ENCODE results near the gene VAMP2. TPM values are rescaled to one million over a fixed set of nuclear protein-coding genes. Genes with fewer than 3 reads are reported as not detected.

Gene VAMP2
- total RNA-seq, 2 donors from 2014 or later = 32.1 to 32.2 TPM

DNA sequence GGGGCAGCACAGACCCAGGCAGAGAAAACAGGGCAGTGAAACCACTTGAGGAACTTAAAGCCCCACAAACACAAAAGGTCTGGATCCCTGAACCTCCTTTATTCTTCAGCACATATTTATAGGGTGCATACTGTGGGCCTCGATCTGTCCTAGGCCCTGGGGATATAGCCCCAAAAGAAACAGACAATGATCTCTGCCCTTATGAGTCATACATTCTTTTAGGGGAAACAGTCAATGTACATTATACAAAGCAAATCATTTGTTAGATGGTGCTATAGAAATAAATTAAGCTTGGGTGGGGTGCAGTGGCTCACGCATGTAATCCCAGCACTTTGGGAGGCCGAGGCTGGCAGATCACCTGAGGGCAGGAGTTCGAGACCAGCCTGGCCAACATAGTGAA lies 28.8 kb downstream of the VAMP2 start:
- WGBS, 2 experiments (ENCODE audit: insufficient coverage in 1 of 2, insufficient read length in 1 of 2) = 82 to 93% methylated on average over 4 of the region's 4 CpGs
- H3K36me3 Mint-ChIP-seq (ENCODE audit: low read depth) = no peaks in the 10 kb centered on the region
- Histone ChIP-seq H3K9me3 (ENCODE audit: control insufficient read depth, low read length) (no peaks in the 10 kb centered on the region), H3K9ac (ENCODE audit: extremely low read depth, low read length, poor library complexity, severe bottlenecking) (no peak overlapping the region), H3K27ac (ENCODE audit: low read depth, low read length) (no peak overlapping the region), H3K27me3 (ENCODE audit: control insufficient read depth, insufficient read depth, low read length, poor library complexity, severe bottlenecking) (peaks cover 29% of the 10 kb centered on the region), H3K4me1 (ENCODE audit: control insufficient read depth, insufficient read depth, low read length) (no peaks in the 10 kb centered on the region), H3K4me3 (ENCODE audit: low read length) (no peak overlapping the region), H3K36me3 (ENCODE audit: control insufficient read depth, insufficient read depth, low read length) (no peaks in the 10 kb centered on the region)
- H3K9me3 Mint-ChIP-seq = no peaks in the 10 kb centered on the region
- no peak overlapping the region for H3K4me3 Mint-ChIP-seq
- H3K4me1 Mint-ChIP-seq = peaks cover 5% of the 10 kb centered on the region
- TF ChIP-seq, protein P1, sequence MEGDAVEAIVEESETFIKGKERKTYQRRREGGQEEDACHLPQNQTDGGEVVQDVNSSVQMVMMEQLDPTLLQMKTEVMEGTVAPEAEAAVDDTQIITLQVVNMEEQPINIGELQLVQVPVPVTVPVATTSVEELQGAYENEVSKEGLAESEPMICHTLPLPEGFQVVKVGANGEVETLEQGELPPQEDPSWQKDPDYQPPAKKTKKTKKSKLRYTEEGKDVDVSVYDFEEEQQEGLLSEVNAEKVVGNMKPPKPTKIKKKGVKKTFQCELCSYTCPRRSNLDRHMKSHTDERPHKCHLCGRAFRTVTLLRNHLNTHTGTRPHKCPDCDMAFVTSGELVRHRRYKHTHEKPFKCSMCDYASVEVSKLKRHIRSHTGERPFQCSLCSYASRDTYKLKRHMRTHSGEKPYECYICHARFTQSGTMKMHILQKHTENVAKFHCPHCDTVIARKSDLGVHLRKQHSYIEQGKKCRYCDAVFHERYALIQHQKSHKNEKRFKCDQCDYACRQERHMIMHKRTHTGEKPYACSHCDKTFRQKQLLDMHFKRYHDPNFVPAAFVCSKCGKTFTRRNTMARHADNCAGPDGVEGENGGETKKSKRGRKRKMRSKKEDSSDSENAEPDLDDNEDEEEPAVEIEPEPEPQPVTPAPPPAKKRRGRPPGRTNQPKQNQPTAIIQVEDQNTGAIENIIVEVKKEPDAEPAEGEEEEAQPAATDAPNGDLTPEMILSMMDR (conservative IDR thresholded peaks at IDR 0.05) = no peak
- no peak overlapping the region for H3K27ac Mint-ChIP-seq
- DNase-seq = no peak
- peaks cover 22% of the 10 kb centered on the region for H3K27me3 Mint-ChIP-seq (ENCODE audit: insufficient read depth)

DNA sequence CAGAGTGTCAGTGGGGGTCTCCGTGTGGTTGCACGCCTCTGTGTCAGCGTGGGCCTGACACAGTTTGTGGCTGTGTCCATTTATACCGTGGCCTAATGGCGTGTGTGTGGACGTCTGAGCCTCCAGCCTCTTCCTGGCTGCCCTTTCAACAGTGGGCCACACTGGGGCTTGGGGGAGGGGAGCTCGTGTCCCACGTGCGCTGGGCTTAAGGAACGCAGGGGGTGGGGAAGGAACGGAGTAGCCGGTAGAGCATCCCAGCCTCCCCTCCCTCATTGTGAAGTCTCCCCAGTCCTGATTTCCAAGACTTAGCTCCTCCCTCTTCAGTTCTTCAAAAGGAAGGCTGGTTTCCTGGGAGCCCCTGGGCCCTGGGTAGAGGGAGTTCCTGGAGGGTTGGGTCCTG lies 29.3 kb downstream of the VAMP2 start:
- Histone ChIP-seq H3K27me3 (ENCODE audit: control insufficient read depth, insufficient read depth, low read length, poor library complexity, severe bottlenecking) (peaks cover 34% of the 10 kb centered on the region), H3K9ac (ENCODE audit: extremely low read depth, low read length, poor library complexity, severe bottlenecking) (no peak overlapping the region), H3K9me3 (ENCODE audit: control insufficient read depth, low read length) (no peaks in the 10 kb centered on the region), H3K27ac (ENCODE audit: low read depth, low read length) (no peak overlapping the region), H3K36me3 (ENCODE audit: control insufficient read depth, insufficient read depth, low read length) (no peaks in the 10 kb centered on the region), H3K4me1 (ENCODE audit: control insufficient read depth, insufficient read depth, low read length) (no peaks in the 10 kb centered on the region), H3K4me3 (ENCODE audit: low read length) (no peak overlapping the region)
- Mint-ChIP-seq H3K4me1 (peaks cover 5% of the 10 kb centered on the region), H3K9me3 (no peaks in the 10 kb centered on the region), H3K27me3 (ENCODE audit: insufficient read depth) (peaks cover 27% of the 10 kb centered on the region), H3K36me3 (ENCODE audit: low read depth) (no peaks in the 10 kb centered on the region), H3K4me3 (no peak overlapping the region), H3K27ac (no peak overlapping the region)
- TF ChIP-seq, protein P1 (conservative IDR thresholded peaks at IDR 0.05) = no peak
- peak; percentile 72 for DNase-seq
- 70 to 73% methylated on average over 6 to 12 of the region's 12 CpGs for WGBS, 2 experiments (ENCODE audit: insufficient coverage in 1 of 2, insufficient read length in 1 of 2)

DNA sequence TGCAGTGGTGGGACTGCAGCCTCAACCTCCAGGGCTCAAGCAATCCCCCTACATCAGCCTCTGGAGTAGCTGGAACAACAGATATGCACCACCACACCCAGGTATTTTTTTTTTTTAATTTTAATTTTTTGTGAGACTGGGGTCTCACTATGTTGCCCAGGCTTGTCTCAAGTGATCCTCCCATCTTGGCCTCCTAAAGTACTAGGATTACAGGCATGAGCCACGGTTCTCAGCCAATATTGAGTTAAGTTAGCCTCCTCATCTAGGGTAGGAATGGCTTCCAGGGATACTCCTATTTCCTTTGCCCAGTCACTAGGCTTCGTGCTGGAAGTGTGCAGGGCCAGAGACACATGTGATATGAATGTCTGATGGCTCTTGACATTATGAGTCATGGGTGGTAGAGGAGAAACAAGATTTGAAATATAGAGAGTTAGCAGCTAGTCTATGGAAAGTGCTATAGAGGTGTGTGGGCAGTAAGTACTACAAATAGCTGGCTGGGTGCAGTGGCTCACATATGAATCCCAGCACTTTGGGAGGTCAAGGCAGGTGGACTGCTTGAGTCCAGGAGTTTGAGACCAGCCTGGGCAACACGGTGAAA lies 30.8 kb downstream of the VAMP2 start:
- no peaks in the 10 kb centered on the region for H3K36me3 Mint-ChIP-seq (ENCODE audit: low read depth)
- 92 to 96% methylated on average over 3 of the region's 3 CpGs for WGBS, 2 experiments (ENCODE audit: insufficient coverage in 1 of 2, insufficient read length in 1 of 2)

More for the DNA sequence above, 30.8 kb downstream of the VAMP2 start:
- Histone ChIP-seq H3K4me3 (ENCODE audit: low read length) (no peak overlapping the region), H3K27ac (ENCODE audit: low read depth, low read length) (no peak overlapping the region), H3K27me3 (ENCODE audit: control insufficient read depth, insufficient read depth, low read length, poor library complexity, severe bottlenecking) (peaks cover 43% of the 10 kb centered on the region), H3K36me3 (ENCODE audit: control insufficient read depth, insufficient read depth, low read length) (no peaks in the 10 kb centered on the region), H3K4me1 (ENCODE audit: control insufficient read depth, insufficient read depth, low read length) (no peaks in the 10 kb centered on the region), H3K9ac (ENCODE audit: extremely low read depth, low read length, poor library complexity, severe bottlenecking) (no peak overlapping the region), H3K9me3 (ENCODE audit: control insufficient read depth, low read length) (no peaks in the 10 kb centered on the region)
- H3K4me3 Mint-ChIP-seq = no peak overlapping the region
- DNase-seq = no peak
- H3K9me3 Mint-ChIP-seq = no peaks in the 10 kb centered on the region
- no peak overlapping the region for H3K27ac Mint-ChIP-seq
- H3K4me1 Mint-ChIP-seq = peaks cover 9% of the 10 kb centered on the region
- H3K27me3 Mint-ChIP-seq (ENCODE audit: insufficient read depth) = peaks cover 41% of the 10 kb centered on the region
- TF ChIP-seq, protein P1 (conservative IDR thresholded peaks at IDR 0.05) = no peak

All from endodermal cell (in vitro differentiated cells).